B cell (primary cell): ENCODE measurements around the gene ZBTB5. TPM values are rescaled to one million over a fixed set of nuclear protein-coding genes. Genes with fewer than 3 reads are reported as not detected.
"Not testable (repeated sequence)": the region's sequence is repeated elsewhere in the genome, so short reads cannot be mapped to it uniquely, and the experiment has no call there.

Source experiments
- ATAC-seq: fragments of 200-7000 bp; cut with Tn5 transposase; one replicate; pipeline ENCODE4 v1.10.0; 2021; ENCODE audit warnings: low read depth, mild to moderate bottlenecking, moderate number of reproducible peaks, moderate library complexity
- CTCF ChIA-PET: fragments of 350-600 bp; sonication (Branson Sonifier 250); formaldehyde crosslinking; loops from one replicate; lab custom pipeline; 2021; ENCODE audit warnings: antibody characterized with exemption, inconsistent platforms; lab: Charles Lee
- POLR2A ChIA-PET: fragments of 350-600 bp; sonication (Branson Sonifier 250); formaldehyde crosslinking; loops from one replicate; lab custom pipeline; 2021; ENCODE audit warnings: antibody characterized with exemption; lab: Charles Lee
- DNase-seq: peaks from one replicate; pipeline ENCODE4 v3.0.0; 2013
- H2AFZ ChIP-seq: 2 replicates; pipeline ENCODE4 v1.6.1; 2012; ENCODE audit warnings: mild to moderate bottlenecking, low read depth, low read length; ENCODE audit not compliant: insufficient read depth, poor library complexity, severe bottlenecking
- H3K27ac ChIP-seq, 2 donors: 1 replicate in 1 of 2; 2 replicates in 1 of 2; pipeline ENCODE4 v1.5.1; 2012 to 2013; ENCODE audit warnings: low read length in 2 of 2, mild to moderate bottlenecking in 2 of 2, moderate library complexity in 1 of 2
- H3K27me3 ChIP-seq, 4 experiments: fragments of 200-600 bp in 1 of 4; sonication (generic) in 1 of 4; replicated peaks in 1 of 4; 1 replicate in 2 of 4; 2 replicates in 2 of 4; pipeline versions ENCODE4 v1.6.1 to v1.7.0; 2013 to 2016; ENCODE audit warnings: low read length in 3 of 4, mild to moderate bottlenecking in 2 of 4, mixed read lengths in 1 of 4, moderate library complexity in 1 of 4; ENCODE audit not compliant: insufficient read depth in 4 of 4, control insufficient read depth in 3 of 4; ENCODE audit errors: control extremely low read depth in 1 of 4
- H3K36me3 ChIP-seq, 2 experiments: replicated peaks in 1 of 2; 1 replicate in 1 of 2; 2 replicates in 1 of 2; pipeline versions ENCODE4 v1.6.1 to v1.7.1; 2013; ENCODE audit warnings: low read length in 1 of 2; ENCODE audit not compliant: insufficient read depth in 2 of 2, control insufficient read depth in 1 of 2; ENCODE audit errors: control extremely low read depth in 1 of 2, extremely low read depth in 1 of 2
- H3K4me1 ChIP-seq, 2 donors: fragments of 200-600 bp in 1 of 2; sonication (generic) in 1 of 2; 1 replicate in 1 of 2; 2 replicates in 1 of 2; pipeline versions ENCODE4 v1.5.1 to v1.6.1; 2013 to 2017; ENCODE audit warnings: low read length in 2 of 2; ENCODE audit not compliant: control insufficient read depth in 2 of 2, insufficient read depth in 2 of 2
- H3K4me2 ChIP-seq: replicated peaks from 2 replicates; pipeline ENCODE3; 2012; ENCODE audit warnings: mild to moderate bottlenecking, low read depth, low read length; ENCODE audit not compliant: poor library complexity, severe bottlenecking
- H3K4me3 ChIP-seq, 5 experiments: fragments of 200-600 bp in 1 of 5; sonication (generic) in 1 of 5; 1 replicate in 3 of 5; 2 replicates in 2 of 5; pipeline versions ENCODE4 v1.5.1 to v1.7.0; 2011 to 2016; ENCODE audit warnings: low read length in 4 of 5, mild to moderate bottlenecking in 4 of 5, low read depth in 2 of 5, control low read depth in 1 of 5, moderate library complexity in 1 of 5; ENCODE audit not compliant: insufficient read depth in 1 of 5; ENCODE audit errors: control extremely low read depth in 1 of 5, extremely low read depth in 1 of 5
- H3K79me2 ChIP-seq: fragments of 200-600 bp; sonication (generic); one replicate; pipeline ENCODE4 v1.6.0; 2016; ENCODE audit warnings: low read length; ENCODE audit not compliant: control insufficient read depth, insufficient read depth
- H3K9ac ChIP-seq: fragments of 200-600 bp; sonication (generic); 2 replicates; pipeline ENCODE4 v1.6.1; 2017; ENCODE audit warnings: mild to moderate bottlenecking, low read length, moderate library complexity
- H3K9me3 ChIP-seq, 3 donors: one replicate each; pipeline versions ENCODE4 v1.6.1 to v1.7.1; 2013; ENCODE audit warnings: low read length in 2 of 3; ENCODE audit not compliant: control insufficient read depth in 2 of 3, insufficient read depth in 1 of 3; ENCODE audit errors: control extremely low read depth in 1 of 3
- H4K20me1 ChIP-seq: 2 replicates; pipeline ENCODE4 v1.6.0; 2012; ENCODE audit warnings: mild to moderate bottlenecking, low read length; ENCODE audit not compliant: insufficient read depth, control insufficient read depth, poor library complexity, severe bottlenecking
- H3K27ac Mint-ChIP-seq: one replicate; pipeline ENCODE4 v1.8.0; 2021; ENCODE audit warnings: mixed read lengths
- H3K27me3 Mint-ChIP-seq: one replicate; pipeline ENCODE4 v1.8.0; 2021; ENCODE audit warnings: mixed read lengths
- H3K4me1 Mint-ChIP-seq: one replicate; pipeline ENCODE4 v1.8.0; 2021; ENCODE audit warnings: mixed read lengths
- H3K4me3 Mint-ChIP-seq: one replicate; pipeline ENCODE4 v1.8.0; 2021; ENCODE audit warnings: mixed read lengths
- H3K9me3 Mint-ChIP-seq: one replicate; pipeline ENCODE4 v1.8.0; 2022; ENCODE audit warnings: mixed read lengths; ENCODE audit not compliant: insufficient read depth
- EZH2 ChIP-seq: IDR thresholded peaks from 2 replicates; pipeline ENCODE4 v1.6.1; 2012; ENCODE audit warnings: borderline replicate concordance, low read depth, mild to moderate bottlenecking, moderate library complexity, low read length; ENCODE audit not compliant: insufficient read depth, poor library complexity, severe bottlenecking
- WGBS: methylation state at CpG from one replicate; pipeline ENCODE4 v1.1.5; 2013; ENCODE audit warnings: missing lambda C conversion rate; ENCODE audit not compliant: insufficient coverage; 5-methylcytosine and 5-hydroxymethylcytosine counted together
- intact Hi-C: fragments of 100-400 bp; cut with micrococcal nuclease; formaldehyde crosslinking; loops from one replicate; pipeline ENCODE4 v1.10.0; 2022
- polyA plus RNA-seq: library from polyadenylated mRNA; depleted of rRNA; stranded (reverse); fragments of >200 nt; gene quantifications from 2 replicates; pipeline ENCODE4 v1.2.3, GENCODE V29; 2012
- total RNA-seq, 2 donors: library from RNA; stranded (reverse); fragments of 120-200 nt in 1 of 2; gene quantifications; 1 replicate in 1 of 2; 2 replicates in 1 of 2; pipeline versions ENCODE4 v1.2.3 to v1.2.4, GENCODE V29; 2013 to 2022
- TF ChIP-seq, protein P1 (sequence below): fragments of 200-600 bp; IDR thresholded peaks from one replicate; pipeline ENCODE4 v1.8.0; 2022; ENCODE audit warnings: antibody characterized with exemption, mild to moderate bottlenecking

Gene ZBTB5
- total and polyA plus RNA-seq, 2 donors (not counting 1 experiment from before 2014, with no cell fraction given), result 12.8 to 27.6 TPM

DNA sequence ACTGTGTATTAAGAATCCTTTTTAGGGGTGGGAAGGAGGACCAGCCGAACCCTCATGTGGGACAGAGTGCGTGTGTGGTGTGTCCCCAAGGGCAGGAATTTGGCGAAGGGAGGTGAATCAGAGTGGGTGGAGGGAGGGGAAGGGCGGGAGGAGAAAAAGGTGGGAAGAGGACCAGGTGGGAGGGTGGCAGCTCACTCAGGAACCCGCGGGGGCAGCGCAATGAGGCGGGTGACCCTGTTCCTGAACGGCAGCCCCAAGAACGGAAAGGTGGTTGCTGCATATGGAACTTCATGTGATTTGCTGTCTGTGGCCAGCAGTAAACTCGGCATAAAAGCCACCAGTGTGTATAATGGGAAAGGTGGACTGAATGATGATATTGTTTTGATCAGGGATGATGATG, 11.7 kb upstream of the ZBTB5 start:
- Mint-ChIP-seq H3K4me1 (peaks cover 26% of the 10 kb centered on the region), H3K27ac (no peak overlapping the region), H3K9me3 (no peaks in the 10 kb centered on the region), H3K27me3 (peaks cover 6% of the 10 kb centered on the region), H3K4me3 (no peak overlapping the region)
- peaks cover 0 to 11% (median 5%) of the 10 kb centered on the region in 3 donors for H3K9me3 ChIP-seq
- TF ChIP-seq, protein P1, sequence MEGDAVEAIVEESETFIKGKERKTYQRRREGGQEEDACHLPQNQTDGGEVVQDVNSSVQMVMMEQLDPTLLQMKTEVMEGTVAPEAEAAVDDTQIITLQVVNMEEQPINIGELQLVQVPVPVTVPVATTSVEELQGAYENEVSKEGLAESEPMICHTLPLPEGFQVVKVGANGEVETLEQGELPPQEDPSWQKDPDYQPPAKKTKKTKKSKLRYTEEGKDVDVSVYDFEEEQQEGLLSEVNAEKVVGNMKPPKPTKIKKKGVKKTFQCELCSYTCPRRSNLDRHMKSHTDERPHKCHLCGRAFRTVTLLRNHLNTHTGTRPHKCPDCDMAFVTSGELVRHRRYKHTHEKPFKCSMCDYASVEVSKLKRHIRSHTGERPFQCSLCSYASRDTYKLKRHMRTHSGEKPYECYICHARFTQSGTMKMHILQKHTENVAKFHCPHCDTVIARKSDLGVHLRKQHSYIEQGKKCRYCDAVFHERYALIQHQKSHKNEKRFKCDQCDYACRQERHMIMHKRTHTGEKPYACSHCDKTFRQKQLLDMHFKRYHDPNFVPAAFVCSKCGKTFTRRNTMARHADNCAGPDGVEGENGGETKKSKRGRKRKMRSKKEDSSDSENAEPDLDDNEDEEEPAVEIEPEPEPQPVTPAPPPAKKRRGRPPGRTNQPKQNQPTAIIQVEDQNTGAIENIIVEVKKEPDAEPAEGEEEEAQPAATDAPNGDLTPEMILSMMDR, result no peak
- no peak for TF ChIP-seq EZH2
- CTCF ChIA-PET, result no interaction called here
- H3K9ac ChIP-seq, result no peak overlapping the region
- H2AFZ ChIP-seq, result no peak overlapping the region
- POLR2A ChIA-PET, result no interaction called here
- peaks cover 0 to 4% (median 2%) of the 10 kb centered on the region in 4 experiments for H3K27me3 ChIP-seq
- H3K4me3 ChIP-seq, result no peak overlapping the region
- H3K79me2 ChIP-seq, result no peaks in the 10 kb centered on the region
- no peaks in the 10 kb centered on the region for H4K20me1 ChIP-seq
- H3K36me3 ChIP-seq, result no peaks in the 10 kb centered on the region
- no peak for DNase-seq
- H3K27ac ChIP-seq, result no peak overlapping the region
- ATAC-seq, result no peak
- WGBS, result 88% methylated on average over 11 of the region's 11 CpGs
- peaks cover 7 to 15% of the 10 kb centered on the region in 2 donors for H3K4me1 ChIP-seq
- intact Hi-C loops, result no loop called here
- H3K4me2 ChIP-seq, result no peak overlapping the region

DNA sequence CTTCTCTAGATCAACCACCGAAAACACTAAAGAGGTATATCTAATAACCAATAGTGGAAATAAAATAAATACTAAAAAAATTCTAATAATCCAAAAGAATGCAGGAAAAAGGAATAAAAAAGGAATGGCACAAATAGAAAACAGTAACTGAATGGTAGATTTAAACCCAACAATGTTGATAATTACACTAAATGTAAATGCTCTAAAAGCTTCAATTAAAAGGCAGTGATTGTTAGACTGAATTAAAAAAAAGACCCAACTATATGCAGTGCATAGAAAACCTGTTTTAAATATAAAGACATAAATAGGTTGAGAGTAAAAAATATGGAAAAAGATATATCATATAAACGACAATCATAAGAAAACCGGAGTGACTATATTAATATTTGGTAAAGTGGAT, 9.2 kb upstream of the ZBTB5 start:
- Mint-ChIP-seq H3K9me3 (no peaks in the 10 kb centered on the region), H3K27me3 (no peaks in the 10 kb centered on the region), H3K4me1 (peaks cover 24% of the 10 kb centered on the region), H3K27ac (no peak overlapping the region), H3K4me3 (no peak overlapping the region)
- ChIA-PET POLR2A (interaction anchor here (0.6 kb wide), 1 partner anchor 9 kb away, joined by 5 read pairs; the partner anchor contains the start of gene ZBTB5), CTCF (no interaction called here)
- peaks cover 0 to 11% (median 5%) of the 10 kb centered on the region in 3 donors for H3K9me3 ChIP-seq
- intact Hi-C loops, result no loop called here
- no peak overlapping the region for H3K27ac ChIP-seq
- WGBS, result no CpG with 5 or more reads among the region's 3 CpGs
- DNase-seq, result no peak
- no peaks in the 10 kb centered on the region for H3K36me3 ChIP-seq
- no peak for ATAC-seq
- H3K4me3 ChIP-seq, result no peak overlapping the region
- H3K27me3 ChIP-seq, result no peaks in the 10 kb centered on the region
- H3K9ac ChIP-seq, result no peak overlapping the region
- H3K4me1 ChIP-seq, result peaks cover 7 to 17% of the 10 kb centered on the region in 2 donors
- H3K4me2 ChIP-seq, result no peak overlapping the region
- no peak overlapping the region for H2AFZ ChIP-seq
- no peaks in the 10 kb centered on the region for H3K79me2 ChIP-seq
- no peaks in the 10 kb centered on the region for H4K20me1 ChIP-seq
- TF ChIP-seq, protein P1, result no peak
- TF ChIP-seq EZH2, result no peak

DNA sequence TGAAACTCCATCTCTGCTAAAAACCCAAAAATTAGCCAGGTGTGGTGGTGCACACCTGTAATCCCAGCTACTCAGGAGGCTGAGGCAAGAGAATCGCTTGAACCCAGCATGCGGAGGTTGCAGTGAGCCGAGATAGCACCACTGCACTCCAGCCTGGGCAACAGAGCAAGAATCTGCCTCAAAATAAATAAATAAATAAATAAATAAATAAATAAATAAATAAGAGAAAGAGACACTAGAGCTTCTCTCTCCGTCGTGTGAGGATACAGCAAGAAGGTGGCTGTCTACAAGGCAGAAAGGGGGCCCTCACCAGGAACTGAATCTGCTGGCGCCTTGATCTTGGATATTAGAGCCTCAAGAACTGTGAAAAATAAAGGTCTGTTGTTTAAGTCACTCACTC, 8.7 kb upstream of the ZBTB5 start:
- DNase-seq, H3K4me3 ChIP-seq, ATAC-seq, H3K27me3 ChIP-seq, H2AFZ ChIP-seq, H3K4me3 Mint-ChIP-seq, H3K27ac Mint-ChIP-seq, H3K27me3 Mint-ChIP-seq, H3K36me3 ChIP-seq, H3K79me2 ChIP-seq, H3K9ac ChIP-seq, H4K20me1 ChIP-seq, intact Hi-C loops, H3K27ac ChIP-seq, CTCF ChIA-PET, H3K4me2 ChIP-seq, H3K9me3 Mint-ChIP-seq: not testable (repeated sequence)
- peaks cover 7 to 17% of the 10 kb centered on the region in 2 donors for H3K4me1 ChIP-seq
- peaks cover 0 to 11% (median 5%) of the 10 kb centered on the region in 3 donors for H3K9me3 ChIP-seq
- POLR2A ChIA-PET, result interaction anchor here (0.6 to 0.7 kb wide), 2 partner anchors 8 to 11 kb away, joined by 4 to 5 read pairs; partner anchors contain the start of gene ZBTB5
- WGBS, result 100% methylated on average over 2 of the region's 6 CpGs
- peaks cover 24% of the 10 kb centered on the region for H3K4me1 Mint-ChIP-seq
